ENCODE measurements around the gene CACNA1G.

Gene CACNA1G

DNA sequence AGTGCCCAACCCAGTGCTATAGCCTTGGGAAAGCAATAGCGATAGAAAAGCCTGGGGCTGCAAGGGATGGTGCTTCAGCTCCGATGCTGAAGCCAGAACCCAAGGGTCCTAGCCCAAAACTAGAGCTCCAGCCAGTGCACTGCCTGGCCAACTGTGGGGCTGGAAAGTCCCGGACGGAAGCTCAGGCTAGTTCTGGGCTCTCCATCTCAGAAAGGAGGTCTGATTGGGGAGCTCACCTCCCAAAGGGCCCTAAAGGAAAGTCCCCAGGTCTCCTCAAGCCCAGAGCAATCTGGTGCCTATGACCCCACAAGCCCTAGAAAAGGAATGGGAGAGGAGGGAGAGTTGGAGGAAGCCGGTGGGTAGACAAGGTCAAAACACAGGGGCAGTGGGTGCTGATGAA is 72.1 kb downstream of the CACNA1G start:
- DNase-seq (ENCODE audit: low spot score) = no peak

DNA sequence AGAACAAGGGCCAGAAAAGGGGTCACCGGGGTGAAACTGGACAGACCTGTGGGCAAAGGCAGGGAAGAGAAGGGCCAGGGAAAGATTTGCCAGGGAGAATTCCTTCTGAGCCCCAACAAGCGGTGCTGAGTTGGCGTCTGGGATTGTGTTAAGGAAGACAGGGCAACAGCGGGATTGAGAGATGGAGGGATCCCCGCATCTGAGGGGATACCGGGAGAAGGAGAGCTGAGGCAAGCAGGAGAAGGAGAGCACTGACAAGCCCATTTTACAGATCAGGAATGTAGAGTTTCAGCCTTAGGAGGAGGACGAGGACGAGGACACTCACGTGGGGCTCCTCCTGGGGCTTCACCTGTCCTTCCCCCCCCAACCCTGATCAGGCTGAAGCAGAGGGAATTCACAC is 73.2 kb downstream of the CACNA1G start:
- no peak for DNase-seq (ENCODE audit: low spot score)

DNA sequence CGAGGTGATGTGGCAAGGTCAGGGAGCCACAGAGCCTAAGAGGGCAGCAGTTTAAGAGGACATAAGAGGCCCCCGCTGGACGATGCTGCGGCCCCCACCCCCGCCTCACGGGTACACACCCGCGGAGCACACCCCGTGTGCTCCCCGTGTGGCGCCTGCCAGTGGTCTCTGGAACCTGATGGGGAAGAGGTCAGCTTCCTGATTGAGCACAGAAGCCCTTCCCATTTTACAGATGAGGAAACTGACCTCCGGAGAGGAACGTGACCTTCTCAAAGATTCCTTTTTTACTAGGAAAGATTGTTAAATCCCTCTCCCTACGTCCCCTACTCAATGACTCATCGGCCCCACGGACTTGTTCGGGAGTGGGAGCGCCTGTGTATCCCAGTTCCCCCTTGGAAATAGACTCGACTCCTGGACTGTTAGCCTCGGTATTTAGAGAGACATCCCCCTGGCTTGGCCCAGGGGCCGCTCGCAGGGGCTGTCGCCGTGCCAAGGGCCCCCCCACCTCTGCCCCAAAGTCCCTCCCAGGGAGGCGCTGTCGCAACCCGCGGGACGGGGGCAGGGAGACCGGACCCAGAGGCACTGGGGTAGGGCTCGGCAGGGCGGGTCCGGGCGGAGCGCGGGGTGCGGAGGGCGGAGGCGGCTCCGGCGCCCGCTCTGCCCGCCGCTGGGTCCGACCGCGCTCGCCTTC is 73.9 kb downstream of the CACNA1G start, which contains the start of gene ABCC3:
Gene ABCC3 (plus strand): TSS at position 658 of the 691 bp plus-strand sequence. CDS start 56 bp downstream, outside the sequence.
- no peak for DNase-seq (ENCODE audit: low spot score)

DNA sequence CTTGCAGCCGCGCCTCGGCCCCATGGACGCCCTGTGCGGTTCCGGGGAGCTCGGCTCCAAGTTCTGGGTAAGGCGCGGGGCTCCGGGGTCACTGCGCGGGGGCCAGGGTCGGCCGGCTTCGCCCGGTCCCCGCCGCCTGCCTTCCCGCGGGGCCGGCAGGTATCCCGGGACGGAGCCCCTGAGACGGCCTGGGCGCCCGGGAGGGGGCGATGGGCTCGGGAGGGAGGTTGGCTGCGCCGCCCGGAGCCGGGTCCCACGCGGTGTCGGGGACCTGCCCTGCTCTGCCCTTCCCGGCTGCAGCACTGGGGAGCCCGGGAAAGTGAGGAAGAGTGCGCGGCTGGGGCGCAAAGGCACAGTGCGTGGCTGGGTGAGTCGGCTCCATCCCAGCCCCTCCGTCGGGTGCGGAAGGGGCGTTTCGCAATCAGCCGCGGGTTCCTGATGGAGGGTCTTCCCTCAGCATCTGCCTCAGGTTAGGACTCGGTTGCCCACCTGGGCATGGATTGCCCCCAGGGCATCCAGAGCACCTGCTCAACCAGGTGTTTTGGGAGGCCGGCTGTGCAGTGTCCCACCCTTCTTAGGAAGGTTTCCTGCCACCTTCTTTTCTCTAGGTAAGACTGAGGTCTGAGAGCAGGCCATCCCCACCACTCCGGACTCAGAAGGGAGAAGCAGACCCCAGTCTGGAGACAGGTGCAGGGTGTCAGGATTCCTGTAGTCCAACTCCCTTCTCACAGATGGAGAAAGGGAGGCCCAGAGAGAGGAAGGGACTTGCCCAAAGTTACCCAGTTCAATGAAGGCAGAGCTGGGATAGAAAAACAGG is 74.6 kb downstream of the CACNA1G start:
- DNase-seq (ENCODE audit: low spot score) = no peak

DNA sequence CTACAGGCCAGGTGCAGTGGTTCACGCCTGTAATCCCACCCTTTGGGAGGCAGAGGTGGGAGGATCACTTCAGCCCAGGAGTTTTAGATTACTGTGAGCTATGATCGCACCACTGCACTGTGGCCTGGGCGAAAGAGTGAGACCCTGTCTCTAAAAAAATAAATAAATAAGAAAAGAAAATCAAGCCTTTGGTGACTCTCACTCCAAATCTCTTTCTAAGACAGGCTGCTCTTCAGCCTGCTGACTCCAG is 75.1 kb downstream of the CACNA1G start:
- DNase-seq (ENCODE audit: low spot score) = no peak

DNA sequence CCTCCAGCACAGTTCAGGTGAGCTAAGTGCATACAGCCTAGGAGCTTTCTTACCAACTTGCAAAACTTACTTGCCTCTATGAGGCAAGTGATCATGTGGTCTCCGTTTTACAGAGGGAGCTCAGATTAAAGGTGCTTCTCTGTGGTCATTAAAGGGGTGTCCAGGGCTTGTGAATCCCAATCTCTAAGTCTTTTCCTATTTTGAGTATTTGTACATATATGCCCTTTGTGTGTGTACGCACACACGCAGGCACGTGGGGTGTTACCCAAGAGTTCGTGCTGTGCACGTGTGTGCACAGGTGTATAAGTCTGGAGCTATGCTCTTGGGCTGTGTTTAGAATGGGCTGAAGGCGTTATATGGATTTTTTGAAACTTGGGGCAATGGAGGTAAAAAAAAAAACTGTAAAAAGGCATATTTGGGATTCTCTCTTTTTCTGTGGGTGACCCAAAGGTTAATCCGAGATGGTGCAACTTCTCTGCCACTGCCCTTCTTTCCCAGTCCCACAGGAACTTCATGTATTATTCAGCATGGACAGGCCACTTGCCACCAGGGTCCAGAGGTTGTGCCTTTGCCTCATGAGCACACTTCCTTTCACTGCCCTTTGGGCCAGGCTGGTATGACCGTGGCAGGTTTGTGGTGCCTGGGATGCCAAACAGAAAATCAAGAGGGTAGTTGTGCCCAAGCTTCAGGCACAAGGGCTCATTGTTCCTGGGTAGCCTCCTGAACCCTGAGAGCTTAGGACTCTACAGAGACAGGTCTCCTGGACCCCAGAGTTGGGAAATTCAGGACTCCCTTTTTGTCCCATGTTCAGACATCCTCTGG is 75.7 kb downstream of the CACNA1G start:
- no peak for DNase-seq (ENCODE audit: low spot score)

DNA sequence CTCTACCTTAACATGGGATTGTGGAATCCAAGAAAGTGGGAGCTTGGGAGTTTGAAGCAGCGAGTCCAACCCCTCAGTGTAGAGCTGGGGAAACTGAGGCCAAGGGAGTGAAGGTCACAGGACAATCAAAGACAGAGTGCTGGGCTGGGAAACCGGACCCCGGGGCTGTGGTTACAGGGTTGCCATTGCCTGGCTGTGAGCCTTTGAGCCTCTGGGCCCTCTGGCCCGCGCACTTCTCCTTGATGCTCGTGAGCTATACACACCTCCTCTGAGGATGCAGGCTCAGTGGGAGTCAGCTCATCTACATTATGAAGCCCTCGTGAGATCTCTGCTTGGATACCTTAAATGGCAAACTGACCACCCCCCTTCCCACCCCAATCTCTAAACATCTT is 76.3 kb downstream of the CACNA1G start:
- DNase-seq (ENCODE audit: low spot score) = no peak

DNA sequence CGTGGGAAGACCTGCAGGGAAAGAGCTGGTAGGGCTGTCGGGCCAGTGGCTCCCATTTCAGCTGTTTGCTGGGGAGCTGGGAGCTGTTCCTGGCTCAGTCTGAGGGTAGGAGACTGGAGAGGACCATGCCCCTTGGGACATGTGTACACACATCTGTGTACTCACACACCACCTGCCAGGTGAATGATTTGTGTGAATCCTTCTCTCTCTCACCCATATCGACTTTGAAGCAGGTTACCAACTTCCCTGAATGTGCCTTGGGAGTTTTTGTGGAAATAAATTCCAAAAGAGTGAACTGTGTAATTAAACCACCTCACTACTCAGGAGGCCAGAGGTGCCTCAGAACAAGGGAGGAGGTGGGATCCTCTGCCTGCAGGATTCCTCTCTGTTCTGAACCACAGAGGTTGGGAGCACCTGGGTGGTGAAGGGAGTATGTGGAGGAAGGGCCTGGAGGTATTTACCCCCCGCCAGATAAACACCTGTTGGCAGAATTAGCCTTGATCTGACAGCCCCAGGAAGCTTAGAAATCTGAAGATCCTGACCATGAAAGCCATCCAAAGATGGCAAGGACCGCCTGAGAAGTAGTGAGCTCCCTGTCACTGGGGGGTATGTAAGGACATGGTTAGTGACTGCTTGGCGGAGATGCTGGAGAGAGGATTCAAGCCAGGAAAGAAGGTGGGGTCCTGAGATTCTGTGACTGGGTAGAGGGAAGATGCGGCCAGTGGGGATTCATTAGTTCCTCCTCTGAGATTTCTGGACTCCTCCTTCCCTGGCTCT is 77.5 kb downstream of the CACNA1G start:
- no peak for DNase-seq (ENCODE audit: low spot score)

DNA sequence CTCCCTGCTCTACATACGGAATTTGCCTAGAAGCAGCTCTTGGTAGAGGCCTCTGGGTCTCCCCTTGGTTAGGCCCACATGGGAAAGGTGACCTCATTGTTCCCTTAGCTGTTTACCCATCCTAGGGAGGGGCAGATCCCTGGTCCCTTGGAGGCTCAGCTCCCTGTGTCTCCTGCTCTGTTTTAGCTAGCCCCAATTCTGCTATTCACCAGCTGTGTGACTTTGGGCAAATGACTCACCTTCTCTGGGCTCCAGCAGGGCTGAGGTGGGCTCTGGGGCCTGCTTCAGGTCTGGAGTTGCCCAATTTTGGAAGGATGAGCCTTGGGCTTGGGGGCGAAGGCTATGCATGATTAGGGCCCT is 78.1 kb downstream of the CACNA1G start:
- DNase-seq (ENCODE audit: low spot score) = no peak

DNA sequence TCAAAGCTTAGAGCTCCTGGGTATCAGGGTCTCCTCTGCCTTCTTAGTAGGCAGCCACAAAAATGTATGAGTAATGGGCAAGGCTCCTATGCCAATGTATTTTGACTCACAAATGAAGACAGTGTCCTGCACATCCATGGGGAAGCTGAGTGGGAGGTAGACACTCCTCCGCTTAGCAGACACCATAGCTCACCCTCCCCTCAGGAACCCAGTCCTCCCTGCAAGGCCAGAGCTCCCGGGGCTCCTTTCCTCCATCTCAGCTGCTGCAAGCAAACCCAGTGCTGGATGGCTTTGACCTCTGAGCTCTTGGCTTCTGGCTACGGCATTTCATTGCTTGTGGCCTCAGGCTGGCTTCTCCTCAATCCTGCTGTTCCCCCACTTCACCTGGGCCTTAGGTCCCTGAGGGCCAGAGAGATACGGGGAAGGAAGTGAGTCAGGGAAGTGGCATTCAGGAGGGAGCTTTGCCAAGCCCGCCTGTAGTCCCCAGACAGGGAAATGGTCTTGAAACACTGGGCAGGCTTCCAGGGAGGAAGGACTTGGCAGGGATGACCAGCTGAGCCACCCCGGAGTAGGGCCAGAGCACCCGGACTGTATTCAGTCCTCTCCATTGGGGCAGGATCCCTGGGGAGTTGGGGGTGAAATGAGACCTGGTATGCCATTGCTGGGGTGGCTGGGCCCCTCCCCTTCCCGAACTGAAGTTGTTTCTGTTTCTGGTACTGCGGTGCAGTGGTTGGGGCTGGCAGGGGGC is 78.6 kb downstream of the CACNA1G start:
- peak; percentile 66 for DNase-seq (ENCODE audit: low spot score)

DNA sequence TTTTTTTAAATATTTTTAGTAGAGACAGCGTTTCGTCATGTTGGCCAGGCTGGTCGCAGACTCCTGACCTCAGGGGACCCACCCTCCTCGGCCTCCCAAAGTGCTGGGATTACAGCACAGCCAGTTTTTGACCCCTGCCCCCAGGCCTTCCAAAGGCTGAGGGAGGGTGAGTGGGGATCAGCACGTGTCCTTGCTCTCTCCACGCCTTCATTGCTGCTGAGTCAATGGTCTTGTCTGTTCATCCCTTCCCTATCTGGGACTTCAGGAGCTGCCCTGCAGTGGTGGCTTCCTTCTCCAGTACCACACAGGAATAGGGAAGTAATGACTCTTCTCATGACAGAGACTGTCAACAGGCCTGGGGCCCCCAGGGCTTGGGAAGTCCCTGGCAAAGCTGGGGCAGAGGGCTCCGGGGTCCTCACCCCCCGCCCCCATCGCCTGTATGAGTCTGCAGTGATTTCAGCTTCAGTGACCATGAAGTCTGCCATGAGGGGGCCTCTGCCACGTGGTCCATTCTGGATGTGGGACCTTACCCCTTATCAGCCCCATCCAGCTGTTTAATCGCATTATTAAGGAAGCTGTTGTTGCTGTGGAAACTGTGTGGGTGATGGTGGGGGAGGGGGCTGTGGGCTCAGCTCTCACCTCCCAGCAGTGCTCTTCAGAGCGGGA is 80.3 kb downstream of the CACNA1G start:
- peak; percentile 35 for DNase-seq (ENCODE audit: low spot score)

DNA sequence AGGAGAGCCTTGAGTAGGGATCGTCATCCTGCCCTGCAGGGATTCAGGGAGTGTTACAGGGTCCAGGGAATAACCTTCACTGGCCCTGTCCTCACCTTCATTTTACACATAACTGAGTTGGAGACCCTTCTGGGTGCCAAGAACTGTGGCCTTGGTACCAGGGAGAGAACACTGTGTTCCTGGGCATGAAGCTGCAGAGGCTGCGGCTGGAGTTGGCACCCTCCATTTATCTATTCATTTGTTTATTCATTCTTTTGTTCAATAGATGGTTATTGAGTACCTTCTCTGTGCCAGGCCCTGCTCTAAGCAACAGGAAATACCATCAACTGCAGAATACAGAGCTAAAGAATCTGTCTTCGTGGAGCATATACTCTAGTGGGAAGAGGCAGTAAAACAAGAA is 80.8 kb downstream of the CACNA1G start:
- no peak for DNase-seq (ENCODE audit: low spot score)

DNA sequence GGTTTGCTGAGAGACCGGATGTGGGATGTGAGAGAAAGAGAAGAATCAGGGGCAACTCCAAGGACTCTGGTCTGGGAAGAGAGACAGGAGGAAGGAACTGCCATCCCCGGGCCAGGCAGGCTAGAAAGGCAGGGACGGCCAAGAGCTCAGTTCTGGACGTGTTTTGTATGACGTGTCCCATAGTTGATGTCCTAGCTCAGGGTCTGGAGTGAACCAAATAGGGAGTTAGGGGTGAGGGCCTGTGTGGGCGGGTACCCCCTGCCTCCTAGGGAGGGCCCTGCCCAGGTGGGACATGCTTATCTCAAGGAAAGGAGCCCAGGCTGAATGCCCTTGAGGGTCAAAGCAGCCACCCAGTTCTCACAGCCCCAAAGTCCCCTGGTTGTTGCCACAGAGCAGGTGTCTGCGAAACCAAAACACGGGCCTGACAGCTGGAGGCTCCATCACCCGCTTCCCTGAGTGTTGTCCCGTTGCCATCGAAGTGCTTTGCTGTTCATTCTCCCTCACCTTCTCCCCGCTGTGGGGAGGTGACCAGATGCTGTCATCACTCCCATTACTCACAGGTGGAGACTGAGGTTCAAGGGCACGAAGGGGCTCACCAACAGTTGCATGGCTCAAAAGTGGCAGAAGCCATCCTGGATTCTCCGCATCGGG is 81.7 kb downstream of the CACNA1G start:
- no peak for DNase-seq (ENCODE audit: low spot score)

DNA sequence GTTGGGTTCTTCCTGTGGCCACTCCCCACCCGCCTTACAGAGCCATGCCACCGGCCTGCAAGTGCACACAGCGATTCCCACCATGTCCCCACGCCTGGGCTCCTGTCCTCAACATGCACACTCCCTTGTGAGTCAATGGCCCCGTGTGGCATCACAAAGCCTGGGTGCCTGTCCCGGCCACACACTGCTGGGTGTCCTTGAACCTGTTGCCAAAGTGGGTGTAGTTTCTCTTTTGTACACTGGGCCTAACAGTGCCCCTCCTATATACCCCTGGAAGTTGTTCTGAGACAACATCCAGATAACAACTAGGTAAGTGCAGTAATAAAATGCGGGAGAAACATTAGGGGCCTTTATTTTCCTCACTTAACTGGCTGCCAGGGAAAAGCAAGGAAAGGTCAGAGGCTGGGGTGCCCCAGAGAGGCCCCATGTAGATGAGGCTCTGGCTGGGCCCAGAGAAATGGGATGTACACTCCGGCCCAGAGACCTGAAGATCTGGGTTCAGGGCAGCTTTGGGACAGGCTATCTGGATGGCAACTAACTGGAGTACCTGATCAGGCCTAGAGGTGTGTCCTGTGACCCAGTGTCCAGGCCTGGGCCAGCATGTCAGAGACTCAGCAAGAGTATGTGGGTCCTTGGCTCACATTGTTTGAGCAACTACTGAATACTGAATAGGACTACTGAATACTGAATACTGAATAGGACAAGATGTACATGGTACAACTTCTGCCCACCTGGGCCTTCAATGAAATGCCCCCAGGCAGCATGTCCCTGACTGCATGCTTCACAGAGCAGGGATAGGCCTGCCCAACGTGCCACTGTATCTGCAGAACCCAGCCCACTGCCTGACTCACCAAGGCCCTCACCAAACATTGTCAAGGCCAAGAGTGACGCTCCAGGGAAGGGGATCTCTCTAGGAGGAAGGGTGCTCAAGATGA is 82.5 kb downstream of the CACNA1G start:
- no peak for DNase-seq (ENCODE audit: low spot score)

DNA sequence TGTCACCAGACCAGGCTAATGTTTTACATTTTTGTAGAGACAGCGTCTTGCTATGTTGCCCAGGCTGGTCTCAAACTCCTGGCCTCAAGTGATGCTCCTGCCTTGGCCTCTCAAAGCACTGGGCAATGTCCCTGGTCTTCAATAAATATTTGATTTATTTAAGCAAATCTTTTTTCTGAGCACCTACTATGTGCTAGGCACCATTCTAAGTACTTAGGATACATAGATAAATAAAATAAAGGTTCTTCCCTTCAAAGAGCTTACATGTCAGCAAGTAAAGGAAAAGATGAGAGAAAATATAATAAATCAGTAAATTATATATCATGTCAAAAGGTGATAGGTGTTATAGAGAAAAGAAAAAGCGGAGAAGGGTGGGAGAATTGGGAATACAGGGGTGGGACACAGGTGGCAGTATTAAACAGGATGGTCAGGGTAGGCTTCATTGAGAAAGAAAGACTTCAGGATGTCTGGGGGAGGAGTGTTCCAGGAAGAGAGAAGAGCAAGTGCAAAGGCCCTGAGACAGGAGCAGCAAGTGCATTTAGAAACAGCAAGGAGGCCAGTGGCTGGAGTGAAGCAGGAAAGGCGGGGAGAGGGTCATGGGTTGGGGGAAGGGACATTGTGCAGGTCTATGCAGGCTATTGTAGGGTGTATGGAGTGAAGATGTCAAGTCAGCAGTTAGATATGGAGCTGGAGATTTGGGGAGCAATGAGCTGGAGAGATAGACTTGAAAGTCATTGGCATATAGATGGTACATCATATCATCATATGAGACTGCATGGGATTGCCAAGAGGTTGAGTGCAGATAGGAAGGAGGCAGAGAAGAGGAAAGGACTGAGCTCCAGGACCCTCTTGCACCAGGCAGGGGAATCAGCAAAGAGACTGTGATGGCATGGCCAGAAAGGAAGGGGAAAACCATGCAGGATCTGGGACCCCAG is 85.5 kb downstream of the CACNA1G start:
- no peak for DNase-seq (ENCODE audit: low spot score)

DNA sequence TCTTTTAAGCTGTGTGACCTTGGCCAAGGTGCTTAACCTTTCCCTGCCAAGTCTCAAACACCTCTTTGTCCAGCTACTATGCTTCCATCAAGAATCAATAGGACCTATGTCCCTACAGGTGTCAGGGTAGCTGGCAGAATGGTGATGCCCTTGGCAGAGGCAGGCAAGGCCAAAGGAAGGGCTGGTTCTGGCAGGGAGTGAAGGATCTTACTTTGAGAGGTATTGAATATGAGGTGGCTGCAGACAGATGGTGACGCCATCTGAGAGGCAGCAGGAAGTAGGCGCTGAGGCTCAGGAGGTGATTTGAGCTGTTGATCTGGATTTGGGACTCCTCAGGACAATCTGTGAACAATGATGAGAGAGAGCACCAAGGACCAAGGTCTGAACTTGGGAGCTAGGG is 86.7 kb downstream of the CACNA1G start:
- no peak for DNase-seq (ENCODE audit: low spot score)

DNA sequence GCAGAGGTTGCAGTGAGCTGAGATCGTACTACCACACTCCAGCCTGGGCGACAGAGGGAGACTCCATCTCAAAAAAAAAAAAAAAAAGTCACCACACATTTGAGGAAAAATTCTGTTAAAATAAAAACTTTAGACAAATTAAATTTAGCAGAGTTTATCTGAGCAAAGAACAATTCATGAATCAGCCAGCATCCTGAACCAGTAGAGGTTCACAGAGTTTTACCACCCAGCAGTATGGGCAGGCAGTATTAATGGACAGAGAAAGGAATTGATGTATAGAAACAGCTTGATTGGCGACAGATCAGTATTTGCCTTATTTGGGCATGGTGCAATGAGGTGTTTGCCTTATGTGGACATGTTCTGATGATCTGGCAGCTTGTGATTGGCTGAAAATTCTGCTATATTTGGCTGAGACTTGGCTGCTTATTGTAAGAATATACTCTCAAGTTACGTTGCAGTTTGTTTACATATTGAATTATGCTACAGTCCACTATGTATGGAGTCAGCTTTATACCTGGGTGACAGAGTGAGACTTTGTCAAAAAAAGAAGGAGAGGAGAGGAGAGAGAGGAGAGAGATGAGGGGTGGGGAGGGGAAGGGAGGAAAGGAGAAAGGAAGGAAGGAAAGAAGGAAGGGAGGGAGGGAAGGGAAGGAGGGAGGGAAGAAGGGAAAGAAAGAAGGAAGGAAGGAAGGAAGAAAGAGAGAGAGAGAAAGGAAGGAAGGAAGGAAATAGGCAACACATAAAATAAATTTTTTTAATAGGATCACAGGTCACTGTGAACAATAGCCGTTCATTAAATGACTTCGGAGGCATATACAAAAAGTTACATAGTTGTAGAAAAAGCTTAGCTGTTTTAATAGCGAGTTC is 88.8 kb downstream of the CACNA1G start:
- DNase-seq (ENCODE audit: low spot score) = no peak

Data from globus pallidus (tissue), 1 donor.